D721Med (cell line): Measurements from ENCODE around the gene CACNA1B.

Source experiments
- DNase-seq: peaks from one replicate; pipeline ENCODE4 v3.0.0; 2011; ENCODE audit warnings: low spot score; ENCODE audit not compliant: insufficient read length
- FAIRE-seq: peaks from 2 replicates; lab custom pipeline; 2011; peaks lifted over from hg19 to GRCh38; lab: Jason Lieb, UNC
- TF ChIP-seq, protein P1 (sequence below): IDR thresholded peaks from 2 replicates; pipeline ENCODE4 v1.5.1; 2012; ENCODE audit warnings: mild to moderate bottlenecking, control low read depth; ENCODE audit not compliant: insufficient read depth; ENCODE audit errors: missing control alignments

CACNA1B gene

DNA sequence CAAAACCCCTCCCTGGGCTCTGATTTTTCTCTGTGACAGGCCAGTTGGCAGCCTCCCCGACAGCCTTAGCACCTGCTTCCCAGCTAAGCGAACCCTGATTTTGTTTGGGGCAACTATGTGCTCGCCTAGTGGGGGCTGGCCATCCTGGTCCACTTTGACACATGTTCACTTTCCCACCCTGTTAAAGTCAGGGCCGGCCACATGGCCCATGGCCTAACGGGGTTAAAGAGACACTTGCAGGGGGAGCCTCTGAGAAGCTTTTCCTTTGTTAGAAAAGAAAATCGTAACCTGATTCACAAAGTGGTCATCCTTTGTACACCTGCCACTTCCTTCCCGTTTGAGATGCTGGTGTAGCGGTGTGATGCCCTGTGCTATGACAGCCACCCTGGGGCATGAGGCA lies 1.3 kb upstream of the CACNA1B start:
- TF ChIP-seq, protein P1, sequence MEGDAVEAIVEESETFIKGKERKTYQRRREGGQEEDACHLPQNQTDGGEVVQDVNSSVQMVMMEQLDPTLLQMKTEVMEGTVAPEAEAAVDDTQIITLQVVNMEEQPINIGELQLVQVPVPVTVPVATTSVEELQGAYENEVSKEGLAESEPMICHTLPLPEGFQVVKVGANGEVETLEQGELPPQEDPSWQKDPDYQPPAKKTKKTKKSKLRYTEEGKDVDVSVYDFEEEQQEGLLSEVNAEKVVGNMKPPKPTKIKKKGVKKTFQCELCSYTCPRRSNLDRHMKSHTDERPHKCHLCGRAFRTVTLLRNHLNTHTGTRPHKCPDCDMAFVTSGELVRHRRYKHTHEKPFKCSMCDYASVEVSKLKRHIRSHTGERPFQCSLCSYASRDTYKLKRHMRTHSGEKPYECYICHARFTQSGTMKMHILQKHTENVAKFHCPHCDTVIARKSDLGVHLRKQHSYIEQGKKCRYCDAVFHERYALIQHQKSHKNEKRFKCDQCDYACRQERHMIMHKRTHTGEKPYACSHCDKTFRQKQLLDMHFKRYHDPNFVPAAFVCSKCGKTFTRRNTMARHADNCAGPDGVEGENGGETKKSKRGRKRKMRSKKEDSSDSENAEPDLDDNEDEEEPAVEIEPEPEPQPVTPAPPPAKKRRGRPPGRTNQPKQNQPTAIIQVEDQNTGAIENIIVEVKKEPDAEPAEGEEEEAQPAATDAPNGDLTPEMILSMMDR: no peak
- no peak for DNase-seq
- FAIRE-seq: no peak

DNA sequence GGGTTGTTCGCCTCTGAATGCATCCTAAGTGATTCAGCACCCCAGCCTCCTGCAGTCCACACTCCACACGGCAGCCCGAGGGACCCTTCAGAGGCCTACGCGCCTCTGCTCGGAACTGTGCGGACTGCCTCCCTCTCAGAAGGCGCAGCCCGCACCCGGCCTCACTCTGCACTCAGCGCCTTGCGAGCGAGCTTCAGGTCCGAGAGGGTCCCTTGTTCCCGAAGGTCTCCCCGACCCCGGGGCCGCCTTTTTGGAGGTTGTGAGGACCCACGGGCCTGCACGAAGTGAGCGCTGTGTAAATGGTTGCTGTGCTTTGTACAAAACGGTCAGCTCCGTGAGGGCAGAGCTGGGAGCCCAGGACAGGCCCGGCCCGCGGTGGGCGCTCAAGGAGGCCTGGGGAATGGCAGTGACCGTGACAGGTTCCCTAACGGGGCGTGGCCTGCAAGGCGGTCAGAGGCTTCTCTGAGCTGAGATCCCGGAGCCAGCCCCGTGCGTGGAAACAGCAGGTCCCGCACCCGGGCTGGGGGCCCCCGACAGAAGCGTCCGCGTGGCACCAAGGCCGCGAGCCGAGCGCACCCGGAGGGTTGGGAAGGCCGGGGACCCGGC lies 698 bp upstream of the CACNA1B start:
- FAIRE-seq (no peak), DNase-seq (no peak)
- TF ChIP-seq, protein P1: no peak

DNA sequence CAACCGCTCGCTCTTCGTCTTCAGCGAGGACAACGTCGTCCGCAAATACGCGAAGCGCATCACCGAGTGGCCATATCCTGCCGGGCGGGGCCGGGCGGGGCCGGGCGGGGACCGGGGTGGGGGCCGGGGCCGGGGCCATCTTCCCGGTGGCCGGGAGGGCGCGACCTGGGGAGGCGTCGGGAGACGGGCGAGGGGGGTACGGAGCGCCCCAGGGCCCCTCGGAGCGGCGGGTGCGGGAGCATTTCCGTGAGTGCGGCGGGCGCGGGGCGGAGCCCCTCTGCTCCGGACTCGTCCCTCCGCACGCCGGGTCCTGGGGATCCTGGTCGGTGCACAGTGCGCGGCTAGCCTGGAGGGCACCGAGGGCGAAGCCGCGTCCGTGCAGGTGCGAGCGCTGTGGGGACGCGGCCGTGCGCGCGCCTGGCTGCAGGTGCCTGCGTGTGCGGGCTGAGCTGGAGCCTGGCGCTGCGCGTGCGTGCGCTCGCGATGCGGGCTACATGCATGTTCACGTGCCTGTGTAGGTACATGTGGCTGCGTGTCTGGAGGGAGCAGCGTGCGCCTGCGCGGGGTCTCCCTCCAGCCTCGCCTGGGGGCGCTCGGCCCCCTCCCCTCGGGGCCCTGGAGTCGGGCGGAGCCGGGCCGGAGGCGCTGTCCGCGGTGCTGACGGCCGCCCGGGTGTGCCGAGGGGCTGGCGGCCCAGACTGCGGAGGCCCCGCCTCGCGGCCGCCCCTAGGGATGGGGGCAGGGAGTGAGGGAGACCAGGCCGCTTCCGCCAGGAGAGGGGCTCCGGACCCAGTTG lies 762 bp downstream of the CACNA1B start:
- TF ChIP-seq, protein P1: no peak
- DNase-seq (peak; percentile 54), FAIRE-seq (no peak)

DNA sequence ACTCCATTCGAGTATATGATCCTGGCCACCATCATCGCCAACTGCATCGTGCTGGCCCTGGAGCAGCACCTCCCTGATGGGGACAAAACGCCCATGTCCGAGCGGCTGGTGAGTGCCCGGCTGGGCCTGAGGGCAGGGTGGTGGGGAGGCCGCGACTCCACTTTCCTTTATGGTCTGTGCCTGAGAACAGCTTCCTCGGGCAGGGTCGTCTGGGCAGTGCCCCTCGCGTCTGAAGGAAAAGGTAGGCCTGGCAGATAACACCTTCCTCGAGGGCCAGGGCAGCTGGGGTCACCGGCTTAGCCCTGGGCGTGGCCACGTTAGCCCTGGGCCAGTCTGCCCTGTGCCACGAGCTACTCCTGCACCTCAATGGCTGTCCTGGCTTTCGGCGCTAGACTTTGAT lies 1.5 kb downstream of the CACNA1B start:
- TF ChIP-seq, protein P1: no peak
- no peak for DNase-seq
- no peak for FAIRE-seq

DNA sequence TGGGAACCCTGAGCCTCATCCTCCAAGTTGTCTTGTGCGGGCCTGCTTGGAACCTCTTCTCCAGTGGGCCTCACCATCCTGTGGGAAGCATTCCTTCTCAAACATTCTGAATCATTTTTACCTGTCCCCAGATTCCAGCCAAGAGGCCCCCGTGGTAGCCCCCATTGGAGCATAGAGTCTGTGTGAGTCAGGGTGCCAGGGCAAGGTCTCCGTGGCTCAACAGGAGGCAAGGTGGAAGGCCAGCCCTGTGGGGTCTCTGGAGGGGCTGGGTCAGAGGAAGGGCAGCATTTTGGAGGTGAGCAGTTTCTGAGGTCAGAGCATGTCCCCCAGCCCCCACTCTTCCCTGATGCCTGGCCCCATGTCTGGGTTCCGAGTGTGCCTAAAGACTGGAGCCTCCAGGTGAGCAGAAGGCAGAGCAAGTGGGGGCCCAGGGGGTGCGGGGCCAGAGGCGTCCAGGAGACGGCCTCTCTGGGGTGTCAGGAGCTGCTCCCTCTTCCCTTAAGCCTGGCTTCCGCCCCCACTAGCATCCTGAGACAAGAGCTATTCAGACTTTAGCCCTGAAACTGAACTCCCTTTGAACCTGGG lies 2.1 kb downstream of the CACNA1B start:
- DNase-seq (no peak), FAIRE-seq (no peak)
- TF ChIP-seq, protein P1: no peak

DNA sequence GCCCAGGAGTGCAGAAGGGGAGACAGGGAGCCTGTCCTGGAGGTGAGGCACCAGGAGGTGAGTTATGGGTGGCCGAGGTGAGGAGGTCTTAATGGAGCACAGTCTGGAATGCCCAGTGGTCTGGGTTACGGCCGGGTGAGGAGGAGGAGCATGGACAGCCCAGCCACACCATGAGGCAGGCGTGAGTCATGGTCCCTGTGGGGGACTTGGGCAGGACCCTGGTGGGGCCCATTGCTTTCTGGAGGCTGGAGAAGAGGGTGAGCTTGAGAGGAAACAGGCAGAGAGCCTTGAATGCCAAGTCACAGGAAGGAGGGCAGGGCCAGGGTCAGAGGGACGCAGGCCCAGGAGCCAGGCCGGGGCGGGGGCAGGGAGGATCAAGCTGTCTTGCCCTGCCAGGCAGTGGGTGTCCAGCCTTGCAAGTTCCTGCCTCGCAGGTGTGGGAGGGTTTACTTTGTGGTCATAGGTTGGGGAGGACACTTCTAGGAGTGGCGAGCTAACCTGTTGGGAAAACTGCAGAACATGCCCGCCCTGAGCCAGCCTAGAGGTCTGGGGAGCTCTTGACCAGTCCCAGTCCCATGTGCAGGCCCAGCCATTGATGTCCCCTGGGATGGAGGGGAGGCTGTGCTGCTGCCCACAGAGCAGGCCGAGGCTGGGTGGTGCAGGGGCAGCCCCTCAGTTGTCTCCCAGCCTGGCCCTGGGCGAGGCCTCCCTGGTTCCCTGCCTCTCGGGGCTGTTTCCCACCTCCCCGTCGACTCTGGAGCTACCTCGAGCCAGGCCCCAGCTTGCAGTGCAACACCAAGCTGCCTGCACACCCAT lies 2.8 kb downstream of the CACNA1B start:
- DNase-seq (no peak), FAIRE-seq (no peak)
- TF ChIP-seq, protein P1: no peak
